Epidermal melanocyte (primary cell): ENCODE measurements around the gene TLCD2.
A peak's percentile ranks its signal among the peaks of the same experiment; 100 is the strongest.
"Not testable (repeated sequence)": the region's sequence is repeated elsewhere in the genome, so short reads cannot be mapped to it uniquely, and the experiment has no call there.

Experiments
- DNase-seq: peaks from one replicate; pipeline ENCODE4 v3.0.0; 2011; ENCODE audit warnings: low spot score; ENCODE audit not compliant: insufficient read length

The TLCD2 gene

DNA sequence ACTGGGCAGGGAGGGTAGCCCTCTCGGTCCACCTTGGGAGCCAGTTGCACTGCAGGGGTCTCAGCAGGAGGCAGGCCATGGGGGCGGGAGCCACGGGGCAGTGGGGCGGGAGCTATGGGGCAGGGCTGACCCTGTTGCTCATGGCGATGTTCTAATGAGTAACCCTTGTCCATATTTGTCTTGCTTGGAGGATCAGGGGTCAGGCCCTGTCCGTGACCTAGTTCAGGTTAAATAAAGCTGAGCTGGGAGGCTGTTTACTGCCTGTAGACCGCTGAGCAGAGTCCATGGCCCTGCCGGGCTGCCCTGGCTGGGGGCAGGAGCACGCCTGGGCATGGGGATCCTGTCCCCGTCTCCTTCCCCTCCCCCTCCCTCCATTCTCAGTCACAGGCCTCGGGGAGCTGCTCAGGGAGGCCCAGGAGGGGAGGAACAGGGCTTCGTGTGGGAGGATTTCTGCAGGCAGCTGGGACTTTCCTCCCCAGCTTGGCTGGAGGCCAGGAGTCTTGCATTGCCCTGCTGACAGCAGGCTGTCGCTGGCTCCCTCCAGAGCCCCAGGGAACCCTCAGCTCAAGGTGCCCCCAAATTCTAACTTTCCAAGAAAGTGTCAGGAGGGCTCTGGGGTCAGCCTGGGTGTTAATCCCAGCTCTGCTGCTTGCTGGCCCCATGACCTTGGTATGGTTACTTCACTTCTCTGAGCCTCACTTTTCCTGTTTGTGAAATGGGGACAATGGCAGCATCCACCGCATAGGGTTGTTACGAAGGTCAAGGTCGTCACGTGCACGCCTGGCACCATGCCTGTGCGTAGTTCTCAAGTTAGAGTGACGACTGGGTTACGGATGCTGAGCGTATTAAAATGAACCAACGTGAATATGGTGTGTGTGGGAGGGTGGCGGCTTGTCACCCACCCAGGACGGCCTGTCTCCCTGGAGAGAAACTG is 26.4 kb upstream of the TLCD2 start:
- DNase-seq, result peak; percentile 92

DNA sequence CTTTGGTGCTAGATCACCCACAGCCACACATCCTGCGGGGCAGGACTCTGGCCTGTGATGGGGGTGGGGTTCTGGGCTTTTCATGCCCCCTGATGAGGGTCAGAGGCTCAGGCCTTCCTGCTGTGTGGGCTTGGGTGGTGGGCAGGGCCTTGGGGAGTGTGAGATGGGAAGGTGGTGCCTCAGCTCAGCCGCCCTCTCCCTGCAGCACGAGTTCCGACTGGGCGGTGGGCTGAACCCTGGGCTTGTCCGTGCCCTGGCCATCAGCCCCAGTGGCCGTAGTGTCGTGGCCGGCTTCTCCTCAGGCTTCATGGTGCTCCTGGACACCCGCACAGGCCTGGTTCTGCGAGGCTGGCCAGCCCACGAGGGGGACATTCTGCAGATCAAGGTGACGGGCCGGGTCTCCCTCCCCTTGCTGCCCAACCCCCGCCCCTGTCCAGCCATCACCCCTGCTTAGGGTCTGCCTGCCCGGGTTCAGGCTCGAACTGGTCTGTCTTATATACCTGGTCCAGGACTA is 25.7 kb upstream of the TLCD2 start:
- no peak for DNase-seq

- DNase-seq, result no peak
These were observed 25.2 kb upstream of the TLCD2 start for GRCh38 chr17:1735418-1735817.

DNA sequence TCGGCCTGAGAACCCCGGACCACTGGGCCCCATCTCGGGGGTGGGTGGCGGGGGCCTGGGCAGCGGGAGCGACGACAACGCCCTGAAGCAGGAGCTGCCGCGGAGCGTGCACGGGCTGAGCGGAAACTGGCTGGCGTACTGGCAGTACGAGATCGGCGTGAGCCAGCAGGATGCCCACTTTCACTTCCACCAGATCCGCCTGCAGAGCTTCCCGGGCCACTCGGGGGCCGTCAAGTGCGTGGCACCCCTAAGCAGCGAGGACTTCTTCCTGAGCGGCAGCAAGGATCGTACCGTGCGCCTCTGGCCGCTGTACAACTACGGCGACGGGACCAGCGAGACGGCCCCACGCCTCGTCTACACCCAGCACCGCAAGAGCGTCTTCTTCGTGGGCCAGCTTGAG is 23.6 kb upstream of the TLCD2 start:
- no peak for DNase-seq

- DNase-seq, result no peak
These were observed 22.7 kb upstream of the TLCD2 start for GRCh38 chr17:1732833-1733321.

GRCh38 chr17:1732241-1732832 is 22.2 kb upstream of the TLCD2 start:
- no peak for DNase-seq

GRCh38 chr17:1731194-1731506 is 21.0 kb upstream of the TLCD2 start:
- DNase-seq, result no peak

GRCh38 chr17:1730326-1731193 is 20.4 kb upstream of the TLCD2 start:
- no peak for DNase-seq

- DNase-seq, result no peak
These were observed 19.8 kb upstream of the TLCD2 start for GRCh38 chr17:1729966-1730325.

GRCh38 chr17:1727876-1728630 is 17.9 kb upstream of the TLCD2 start:
- no peak for DNase-seq

- DNase-seq, result no peak
These were observed 17.1 kb upstream of the TLCD2 start for GRCh38 chr17:1727258-1727789.

DNA sequence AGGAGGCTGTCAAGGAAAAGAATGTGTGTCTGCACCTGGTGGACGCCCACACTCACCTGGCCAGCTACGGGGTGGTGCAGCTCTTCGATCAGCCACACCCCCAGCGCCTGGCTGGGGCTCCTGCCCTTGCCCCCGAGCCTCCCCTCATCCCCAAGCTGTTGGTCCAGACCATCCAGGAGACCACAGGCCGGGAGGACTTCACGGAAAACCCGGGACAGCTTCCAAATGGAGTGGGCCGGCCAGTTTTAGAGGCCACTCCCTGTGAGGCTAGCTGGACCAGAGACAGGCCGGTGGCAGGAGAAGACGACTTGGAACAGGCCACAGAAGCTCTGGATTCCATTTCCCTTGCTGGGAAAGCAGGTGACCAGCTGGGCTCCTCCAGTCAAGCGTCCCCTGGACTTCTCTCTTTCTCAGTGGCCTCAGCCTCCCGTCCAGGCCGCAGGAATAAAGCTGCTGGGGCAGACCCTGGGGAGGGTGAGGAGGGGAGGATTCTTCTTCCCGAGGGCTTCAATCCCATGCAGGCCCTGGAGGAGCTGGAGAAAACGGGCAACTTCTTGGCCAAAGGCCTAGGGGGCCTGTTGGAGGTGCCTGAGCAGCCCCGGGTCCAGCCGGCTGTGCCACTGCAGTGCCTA is 16.6 kb upstream of the TLCD2 start:
- no peak for DNase-seq

- no peak for DNase-seq
These were observed 15.7 kb upstream of the TLCD2 start for GRCh38 chr17:1725642-1726511.

DNA sequence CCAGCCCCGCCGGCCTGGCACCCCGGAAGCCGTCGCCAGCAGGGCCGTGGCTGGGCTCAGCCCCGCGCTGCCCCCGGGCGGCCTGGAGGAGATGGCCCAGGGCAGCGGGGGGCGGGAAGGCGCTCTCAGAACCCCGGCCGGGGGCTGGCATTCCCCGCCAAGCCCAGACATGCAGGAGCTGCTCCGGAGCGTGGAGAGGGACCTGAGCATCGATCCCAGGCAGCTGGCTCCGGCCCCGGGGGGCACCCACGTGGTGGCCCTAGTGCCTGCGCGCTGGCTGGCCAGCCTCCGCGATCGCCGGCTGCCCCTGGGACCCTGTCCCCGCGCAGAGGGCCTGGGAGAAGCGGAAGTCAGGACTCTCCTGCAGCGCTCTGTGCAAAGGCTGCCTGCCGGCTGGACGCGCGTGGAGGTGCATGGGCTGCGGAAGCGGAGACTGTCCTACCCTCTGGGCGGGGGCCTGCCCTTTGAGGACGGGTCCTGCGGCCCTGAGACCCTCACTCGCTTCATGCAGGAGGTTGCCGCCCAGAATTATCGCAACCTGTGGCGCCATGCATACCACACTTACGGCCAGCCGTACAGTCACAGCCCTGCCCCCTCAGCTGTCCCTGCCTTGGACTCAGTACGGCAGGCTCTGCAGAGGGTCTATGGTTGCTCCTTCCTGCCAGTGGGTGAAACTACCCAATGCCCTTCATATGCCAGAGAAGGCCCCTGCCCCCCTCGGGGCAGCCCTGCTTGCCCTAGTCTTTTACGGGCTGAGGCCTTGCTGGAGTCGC is 14.9 kb upstream of the TLCD2 start:
- DNase-seq, result no peak

DNA sequence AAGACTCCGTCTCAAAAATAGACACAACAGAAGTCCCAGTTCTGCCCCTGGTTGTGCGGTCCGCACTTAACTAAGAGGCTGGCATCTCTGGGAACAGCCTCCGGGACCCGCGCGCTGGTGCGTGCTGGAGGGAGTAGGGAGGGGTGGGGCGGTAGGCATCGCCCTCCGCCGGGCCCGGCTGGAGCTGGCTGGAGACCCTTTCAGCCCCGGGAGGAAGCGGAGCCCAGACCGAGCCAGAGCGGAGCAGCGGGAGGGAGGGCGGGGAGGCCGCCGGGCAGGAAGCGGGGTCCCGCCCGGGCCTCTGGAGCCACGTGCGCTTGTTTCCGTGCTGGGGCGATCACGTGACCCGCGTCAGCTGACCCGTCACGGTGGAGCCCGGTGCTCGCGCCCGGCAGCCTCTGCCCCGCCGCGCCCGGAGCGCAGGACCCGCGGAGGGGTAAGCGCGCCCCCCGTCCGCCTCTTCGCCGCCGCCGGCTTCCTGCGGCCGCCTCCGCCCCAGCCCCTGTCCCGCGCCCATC is 14.2 kb upstream of the TLCD2 start, which contains the start of gene WDR81:
WDR81 (plus strand) TSS at position 354 of the 518 bp plus-strand sequence. CDS start 256 bp downstream, outside the sequence.
- peak; percentile 88 for DNase-seq

DNA sequence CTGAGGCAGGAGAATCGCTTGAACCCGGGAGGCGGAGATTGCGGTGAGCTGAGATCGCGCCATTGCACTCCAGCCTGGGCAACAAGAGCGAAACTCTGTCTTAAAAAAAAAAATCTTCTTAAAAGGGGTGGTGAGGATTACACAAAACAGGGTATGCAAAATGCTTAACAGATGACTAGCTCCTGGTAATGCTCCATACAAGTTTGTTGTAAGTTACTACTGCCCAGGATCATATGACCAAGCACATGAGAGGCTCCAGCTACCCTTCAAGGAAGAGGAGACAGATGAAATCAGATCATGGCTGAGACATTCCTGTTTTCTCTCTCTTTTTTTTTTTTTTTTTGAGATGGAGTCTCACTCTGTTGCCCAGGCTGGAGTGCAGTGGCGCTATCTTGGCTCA is 11.8 kb upstream of the TLCD2 start:
- not testable (repeated sequence) for DNase-seq

- no peak for DNase-seq
These were observed 10.7 kb upstream of the TLCD2 start for GRCh38 chr17:1720856-1721386.
